RWPE1 (cell line): ENCODE measurements around the gene PDE11A.

Experiments used
- CTCF ChIA-PET: fragments of 350-600 bp; sonication (Branson Sonifier 250); formaldehyde crosslinking; extraction: SDS; loops from one replicate; lab custom pipeline; 2021; lab: Yijun Ruan, JAX
- POLR2A ChIA-PET: fragments of 400-600 bp; formaldehyde crosslinking; extraction: SDS; loops from one replicate; lab custom pipeline; 2020; ENCODE audit warnings: antibody characterized with exemption; ENCODE audit not compliant: low non-redundant PET; lab: Yijun Ruan, JAX
- DNase-seq: peaks from one replicate; pipeline ENCODE4 v3.0.0; 2012; ENCODE audit warnings: low spot score
- H3K27ac ChIP-seq: fragments of 450-650 bp; 2 replicates; pipeline ENCODE4 v1.5.1; 2017
- CTCF ChIP-seq: fragments of 450-650 bp; conservative IDR thresholded peaks from 2 replicates; pipeline ENCODE4 v1.5.1; 2017; ENCODE audit warnings: low read depth, mild to moderate bottlenecking

PDE11A gene

GRCh38 chr2:178025551-178026185, 46.9 kb downstream of the PDE11A start:
- TF ChIP-seq CTCF = no peak
- ChIA-PET POLR2A (no interaction called here), CTCF (no interaction called here)
- H3K27ac ChIP-seq = no peak overlapping the region
- DNase-seq = no peak

- POLR2A ChIA-PET = interaction anchor here (0.6 kb wide), 1 partner anchor 32 kb away, joined by 3 read pairs; no protein-coding TSS in a partner anchor
- H3K27ac ChIP-seq = no peak overlapping the region
- no peak for TF ChIP-seq CTCF
- CTCF ChIA-PET = interaction anchor here (1.0 kb wide), 1 partner anchor 38 kb away, joined by 4 read pairs; no protein-coding TSS in a partner anchor
- DNase-seq = no peak
These were observed 54.4 kb downstream of the PDE11A start for GRCh38 chr2:178018141-178018540.

- no peak overlapping the region for H3K27ac ChIP-seq
- POLR2A ChIA-PET = no interaction called here
- TF ChIP-seq CTCF = no peak
- CTCF ChIA-PET = no interaction called here
- DNase-seq = no peak
These were observed 56.0 kb downstream of the PDE11A start for GRCh38 chr2:178016612-178017011.

GRCh38 chr2:178012639-178013038, 59.9 kb downstream of the PDE11A start:
- no peak overlapping the region for H3K27ac ChIP-seq
- no peak for DNase-seq
- POLR2A ChIA-PET = no interaction called here
- no peak for TF ChIP-seq CTCF
- CTCF ChIA-PET = no interaction called here

- POLR2A ChIA-PET = no interaction called here
- TF ChIP-seq CTCF = no peak
- no peak for DNase-seq
- H3K27ac ChIP-seq = no peak overlapping the region
- CTCF ChIA-PET = no interaction called here
These were observed 62.8 kb downstream of the PDE11A start for GRCh38 chr2:178009813-178010212.

GRCh38 chr2:178008636-178009289, 63.8 kb downstream of the PDE11A start:
- POLR2A ChIA-PET = no interaction called here
- no peak for TF ChIP-seq CTCF
- H3K27ac ChIP-seq = no peak overlapping the region
- CTCF ChIA-PET = no interaction called here
- DNase-seq = peak; percentile 4
